PC-9 (cell line): ENCODE measurements around the gene SRP68.

ENCODE experiments used
- CTCF ChIP-seq: fragments of 200-600 bp; sonication (generic); conservative IDR thresholded peaks from 2 replicates; pipeline ENCODE4 v1.6.1; 2017; ENCODE audit warnings: mixed run types, antibody characterized with exemption, mild to moderate bottlenecking, moderate library complexity
- EZH2 ChIP-seq: fragments of 200-600 bp; sonication (generic); IDR thresholded peaks from 2 replicates; pipeline ENCODE4 v1.8.0; 2017; ENCODE audit warnings: antibody characterized with exemption, low read depth

GRCh38 chr17:76102944-76103273 lies 30.6 kb upstream of the SRP68 start:
- TF ChIP-seq CTCF (no peak), EZH2 (no peak)
